ENCODE measurements around the gene WNK3. TPM values are rescaled to one million over a fixed set of nuclear protein-coding genes. Genes with fewer than 3 reads are reported as not detected.

The WNK3 gene
- total and polyA plus RNA-seq, 4 donors = 1.7 to 11.9 (median 7.5) TPM

- Histone ChIP-seq H3K9me3 (ENCODE audit: control insufficient read depth in 4 of 4, low read length in 3 of 4) (no peaks in the 10 kb centered on the region), H3K4me1 (ENCODE audit: control insufficient read depth in 4 of 4, insufficient read depth in 4 of 4, low read length in 3 of 4) (no peaks in the 10 kb centered on the region), H3K36me3 (ENCODE audit: control insufficient read depth in 4 of 4, insufficient read depth in 3 of 4, low read depth in 1 of 4, low read length in 3 of 4) (peaks cover 0 to 9% (median 2%) of the 10 kb centered on the region in 4 donors), H3K27ac (ENCODE audit: low read depth in 1 of 2, low read length in 2 of 2) (no peak overlapping the region), H3K27me3 (ENCODE audit: control insufficient read depth in 4 of 4, insufficient read depth in 4 of 4, low read length in 3 of 4) (peaks cover 0 to 3% (median 0%) of the 10 kb centered on the region in 4 donors), H3K9ac (ENCODE audit: low read depth in 1 of 2, low read length in 2 of 2) (no peak overlapping the region), H3K4me3 (ENCODE audit: low read depth in 1 of 3, low read length in 3 of 3) (no peak overlapping the region)
- WGBS = 77% methylated on average over 4 of the region's 4 CpGs
- no peak for DNase-seq (ENCODE audit: low spot score)
- TF ChIP-seq HNF4G (IDR thresholded peaks at IDR 0.05) = no peak
- no peak for TF ChIP-seq EGR1 (IDR thresholded peaks at IDR 0.05; ENCODE audit: low read depth in 2 of 2)
- TF ChIP-seq, protein P1, sequence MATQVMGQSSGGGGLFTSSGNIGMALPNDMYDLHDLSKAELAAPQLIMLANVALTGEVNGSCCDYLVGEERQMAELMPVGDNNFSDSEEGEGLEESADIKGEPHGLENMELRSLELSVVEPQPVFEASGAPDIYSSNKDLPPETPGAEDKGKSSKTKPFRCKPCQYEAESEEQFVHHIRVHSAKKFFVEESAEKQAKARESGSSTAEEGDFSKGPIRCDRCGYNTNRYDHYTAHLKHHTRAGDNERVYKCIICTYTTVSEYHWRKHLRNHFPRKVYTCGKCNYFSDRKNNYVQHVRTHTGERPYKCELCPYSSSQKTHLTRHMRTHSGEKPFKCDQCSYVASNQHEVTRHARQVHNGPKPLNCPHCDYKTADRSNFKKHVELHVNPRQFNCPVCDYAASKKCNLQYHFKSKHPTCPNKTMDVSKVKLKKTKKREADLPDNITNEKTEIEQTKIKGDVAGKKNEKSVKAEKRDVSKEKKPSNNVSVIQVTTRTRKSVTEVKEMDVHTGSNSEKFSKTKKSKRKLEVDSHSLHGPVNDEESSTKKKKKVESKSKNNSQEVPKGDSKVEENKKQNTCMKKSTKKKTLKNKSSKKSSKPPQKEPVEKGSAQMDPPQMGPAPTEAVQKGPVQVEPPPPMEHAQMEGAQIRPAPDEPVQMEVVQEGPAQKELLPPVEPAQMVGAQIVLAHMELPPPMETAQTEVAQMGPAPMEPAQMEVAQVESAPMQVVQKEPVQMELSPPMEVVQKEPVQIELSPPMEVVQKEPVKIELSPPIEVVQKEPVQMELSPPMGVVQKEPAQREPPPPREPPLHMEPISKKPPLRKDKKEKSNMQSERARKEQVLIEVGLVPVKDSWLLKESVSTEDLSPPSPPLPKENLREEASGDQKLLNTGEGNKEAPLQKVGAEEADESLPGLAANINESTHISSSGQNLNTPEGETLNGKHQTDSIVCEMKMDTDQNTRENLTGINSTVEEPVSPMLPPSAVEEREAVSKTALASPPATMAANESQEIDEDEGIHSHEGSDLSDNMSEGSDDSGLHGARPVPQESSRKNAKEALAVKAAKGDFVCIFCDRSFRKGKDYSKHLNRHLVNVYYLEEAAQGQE (IDR thresholded peaks at IDR 0.05) = no peak
- no peak for TF ChIP-seq TAF1 (conservative IDR thresholded peaks at IDR 0.05)
- no peak for TF ChIP-seq ZBTB33 (IDR thresholded peaks at IDR 0.05)
- TF ChIP-seq RAD21 (IDR thresholded peaks at IDR 0.05) = no peak
- no peak for TF ChIP-seq FOXA1 (IDR thresholded peaks at IDR 0.05)
- no peak for TF ChIP-seq JUND (IDR thresholded peaks at IDR 0.05)
- TF ChIP-seq RXRA (IDR thresholded peaks at IDR 0.05) = no peak
- TF ChIP-seq GABPA (IDR thresholded peaks at IDR 0.05 in 1 of 2, conservative IDR thresholded peaks at IDR 0.05 in 1 of 2) = no peak
- TF ChIP-seq CTCF (IDR thresholded peaks at IDR 0.05; ENCODE audit: low read depth, low read length, missing input control) = no peak
- no peak for TF ChIP-seq NR2F2 (IDR thresholded peaks at IDR 0.05)
- TF ChIP-seq, protein P2, sequence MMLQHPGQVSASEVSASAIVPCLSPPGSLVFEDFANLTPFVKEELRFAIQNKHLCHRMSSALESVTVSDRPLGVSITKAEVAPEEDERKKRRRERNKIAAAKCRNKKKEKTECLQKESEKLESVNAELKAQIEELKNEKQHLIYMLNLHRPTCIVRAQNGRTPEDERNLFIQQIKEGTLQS (IDR thresholded peaks at IDR 0.05) = no peak
- no peak for TF ChIP-seq YY1 (IDR thresholded peaks at IDR 0.05)
- TF ChIP-seq SP1 (IDR thresholded peaks at IDR 0.05) = no peak
- TF ChIP-seq FOXA2 (IDR thresholded peaks at IDR 0.05) = no peak
- no peak for TF ChIP-seq HNF4A (conservative IDR thresholded peaks at IDR 0.05)
- TF ChIP-seq MAX (IDR thresholded peaks at IDR 0.05) = no peak
These were observed 120.8 kb downstream of the WNK3 start for GRCh38 chrX:54237014-54237413.
